HPDE6-E6E7 (cell line): ENCODE measurements around the gene DAGLA.
"Not testable (repeated sequence)": the region's sequence is repeated elsewhere in the genome, so short reads cannot be mapped to it uniquely, and the experiment has no call there.

ENCODE experiments used
- DNase-seq: peaks from one replicate; pipeline ENCODE4 v3.0.0; 2011; ENCODE audit warnings: missing footprints; ENCODE audit errors: extremely low spot score

DAGLA gene, protein sequence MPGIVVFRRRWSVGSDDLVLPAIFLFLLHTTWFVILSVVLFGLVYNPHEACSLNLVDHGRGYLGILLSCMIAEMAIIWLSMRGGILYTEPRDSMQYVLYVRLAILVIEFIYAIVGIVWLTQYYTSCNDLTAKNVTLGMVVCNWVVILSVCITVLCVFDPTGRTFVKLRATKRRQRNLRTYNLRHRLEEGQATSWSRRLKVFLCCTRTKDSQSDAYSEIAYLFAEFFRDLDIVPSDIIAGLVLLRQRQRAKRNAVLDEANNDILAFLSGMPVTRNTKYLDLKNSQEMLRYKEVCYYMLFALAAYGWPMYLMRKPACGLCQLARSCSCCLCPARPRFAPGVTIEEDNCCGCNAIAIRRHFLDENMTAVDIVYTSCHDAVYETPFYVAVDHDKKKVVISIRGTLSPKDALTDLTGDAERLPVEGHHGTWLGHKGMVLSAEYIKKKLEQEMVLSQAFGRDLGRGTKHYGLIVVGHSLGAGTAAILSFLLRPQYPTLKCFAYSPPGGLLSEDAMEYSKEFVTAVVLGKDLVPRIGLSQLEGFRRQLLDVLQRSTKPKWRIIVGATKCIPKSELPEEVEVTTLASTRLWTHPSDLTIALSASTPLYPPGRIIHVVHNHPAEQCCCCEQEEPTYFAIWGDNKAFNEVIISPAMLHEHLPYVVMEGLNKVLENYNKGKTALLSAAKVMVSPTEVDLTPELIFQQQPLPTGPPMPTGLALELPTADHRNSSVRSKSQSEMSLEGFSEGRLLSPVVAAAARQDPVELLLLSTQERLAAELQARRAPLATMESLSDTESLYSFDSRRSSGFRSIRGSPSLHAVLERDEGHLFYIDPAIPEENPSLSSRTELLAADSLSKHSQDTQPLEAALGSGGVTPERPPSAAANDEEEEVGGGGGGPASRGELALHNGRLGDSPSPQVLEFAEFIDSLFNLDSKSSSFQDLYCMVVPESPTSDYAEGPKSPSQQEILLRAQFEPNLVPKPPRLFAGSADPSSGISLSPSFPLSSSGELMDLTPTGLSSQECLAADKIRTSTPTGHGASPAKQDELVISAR

DNA sequence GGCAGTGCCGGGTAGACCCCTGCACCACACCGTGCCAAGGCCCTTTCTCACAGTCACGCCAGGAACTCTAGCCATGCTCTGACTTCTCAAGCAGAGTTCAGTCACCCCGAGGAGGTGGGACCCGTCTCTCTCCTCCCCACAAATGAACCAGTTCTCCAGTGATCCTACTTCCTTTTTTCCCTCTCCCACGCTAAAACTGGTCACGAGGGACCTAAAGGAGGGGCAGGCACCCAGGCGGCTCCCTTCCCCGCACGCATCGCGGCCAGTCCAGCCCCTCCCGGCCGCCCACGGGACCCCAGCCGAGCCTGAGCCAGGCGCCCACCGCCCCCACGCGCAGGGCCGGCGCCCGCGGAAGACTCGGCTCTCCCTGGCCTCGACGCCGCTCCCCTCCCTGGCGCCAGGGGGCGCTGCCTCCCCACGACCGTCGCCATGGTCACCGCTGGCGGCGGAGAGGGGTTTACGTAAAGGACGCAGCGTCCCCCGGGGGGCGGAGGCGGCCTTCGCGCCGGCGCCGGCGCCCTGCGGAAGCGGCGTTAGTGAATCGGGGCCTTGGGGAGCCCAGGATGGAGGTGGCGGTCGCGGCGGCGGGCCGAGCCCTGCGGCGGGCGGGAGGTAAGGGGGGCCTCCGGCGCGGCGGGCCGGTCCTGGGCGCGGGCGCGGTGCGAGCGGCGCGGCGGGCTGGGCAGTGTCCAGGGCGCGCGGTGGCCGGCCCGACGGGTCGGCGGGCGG, at the start of gene DAGLA:
Gene DAGLA, plus strand, starts transcription at position 499 of the 729 bp plus-strand sequence. CDS start 39,765 bp downstream, outside the sequence.
- DNase-seq, result no peak

GRCh38 chr11:61632096-61632495, 48.1 kb upstream of the DAGLA start:
- no peak for DNase-seq

DNA sequence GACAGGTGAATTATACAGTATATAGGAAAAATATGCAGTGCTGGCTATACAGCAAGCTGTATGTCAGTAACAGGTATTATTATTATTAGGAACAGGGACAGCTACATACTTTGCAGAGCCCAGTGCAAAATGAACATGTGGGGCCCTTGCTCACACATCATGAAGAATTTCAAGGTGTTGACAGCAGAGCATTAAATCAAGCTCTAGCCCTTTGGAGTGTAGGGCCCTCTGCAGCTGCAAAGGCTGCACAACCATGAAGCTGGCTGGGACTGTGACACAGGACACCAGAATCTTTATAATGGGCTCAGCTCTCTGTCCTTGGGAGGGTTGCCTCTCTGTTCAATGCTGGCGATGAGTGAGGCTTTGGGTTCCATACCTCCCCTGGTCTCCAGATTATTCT, 44.9 kb upstream of the DAGLA start:
- no peak for DNase-seq

DNA sequence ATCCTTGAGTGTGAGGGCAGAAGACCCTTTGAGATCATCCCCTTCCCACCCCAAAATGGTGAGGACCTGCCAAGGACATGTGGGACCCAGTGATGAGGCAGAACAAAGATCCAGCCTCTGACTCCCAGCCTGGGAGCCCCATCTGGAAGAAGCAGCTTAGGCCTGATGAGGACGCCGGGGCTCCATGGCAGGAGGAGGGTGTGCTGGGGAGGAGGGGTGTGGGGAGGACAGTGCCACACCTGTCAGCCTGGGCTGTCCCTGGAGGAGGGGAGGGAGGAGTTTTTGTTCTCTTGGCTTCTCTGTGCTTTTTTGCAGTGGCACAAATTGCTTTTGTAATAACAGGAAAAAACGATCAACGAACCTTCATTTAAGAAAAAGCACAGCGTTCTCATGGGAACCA, 44.4 kb upstream of the DAGLA start:
- no peak for DNase-seq

GRCh38 chr11:61636676-61637075, 43.5 kb upstream of the DAGLA start:
- DNase-seq, result no peak

DNA sequence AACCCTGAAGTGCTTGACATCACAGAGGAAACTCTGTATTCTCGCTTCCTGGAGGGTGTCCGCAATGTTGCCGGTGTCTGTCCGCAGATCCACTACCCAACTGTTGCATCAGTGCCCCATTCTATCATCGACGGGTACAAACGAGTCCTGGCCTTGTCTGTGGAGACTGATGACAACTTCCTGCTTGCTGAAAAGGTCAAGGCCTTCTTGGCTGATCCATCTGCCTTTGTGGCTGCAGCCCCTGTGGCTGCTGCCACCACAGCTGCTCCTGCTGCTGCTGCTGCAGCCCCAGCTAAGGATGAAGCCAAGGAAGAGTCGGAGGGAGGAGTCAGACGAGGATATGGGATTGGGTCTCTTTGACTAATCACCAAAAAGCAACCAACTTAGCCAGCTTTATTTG, 42.9 kb upstream of the DAGLA start:
- DNase-seq, result no peak

DNA sequence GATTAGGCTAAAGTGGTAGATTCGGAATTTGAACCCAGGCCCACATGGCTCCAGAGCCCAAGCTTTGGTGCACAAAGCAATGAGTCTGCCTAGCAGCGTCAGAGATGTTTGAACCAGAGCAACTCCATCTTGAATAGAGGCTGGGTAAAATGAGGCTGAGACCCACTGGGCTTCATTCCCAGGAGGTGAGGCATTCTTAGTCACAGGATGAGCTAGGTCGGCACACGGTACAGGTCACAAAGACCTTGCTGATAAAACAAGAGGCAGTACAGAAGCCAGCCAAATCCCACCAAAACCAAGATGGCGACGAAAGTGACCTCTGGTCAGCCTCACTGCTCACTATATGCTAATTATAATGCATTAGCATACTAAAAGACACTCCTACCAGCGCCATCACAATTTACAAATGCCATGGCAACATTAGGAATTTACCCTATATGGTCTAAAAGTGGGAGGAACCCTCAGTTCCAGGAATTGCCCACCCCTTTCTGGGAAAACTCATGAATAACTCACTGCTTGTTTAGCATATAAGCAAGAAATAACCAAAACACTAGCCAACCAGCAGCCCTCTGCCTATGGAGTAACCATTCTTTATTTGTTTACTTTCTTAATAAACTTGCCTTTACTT, 40.3 kb upstream of the DAGLA start:
- DNase-seq, result no peak

- no peak for DNase-seq
Observed at GRCh38 chr11:61642162-61642561, 38.0 kb upstream of the DAGLA start.

- no peak for DNase-seq
Observed at GRCh38 chr11:61645179-61645868, 34.9 kb upstream of the DAGLA start.

- no peak for DNase-seq
Observed at GRCh38 chr11:61647529-61647928, 32.7 kb upstream of the DAGLA start.

DNA sequence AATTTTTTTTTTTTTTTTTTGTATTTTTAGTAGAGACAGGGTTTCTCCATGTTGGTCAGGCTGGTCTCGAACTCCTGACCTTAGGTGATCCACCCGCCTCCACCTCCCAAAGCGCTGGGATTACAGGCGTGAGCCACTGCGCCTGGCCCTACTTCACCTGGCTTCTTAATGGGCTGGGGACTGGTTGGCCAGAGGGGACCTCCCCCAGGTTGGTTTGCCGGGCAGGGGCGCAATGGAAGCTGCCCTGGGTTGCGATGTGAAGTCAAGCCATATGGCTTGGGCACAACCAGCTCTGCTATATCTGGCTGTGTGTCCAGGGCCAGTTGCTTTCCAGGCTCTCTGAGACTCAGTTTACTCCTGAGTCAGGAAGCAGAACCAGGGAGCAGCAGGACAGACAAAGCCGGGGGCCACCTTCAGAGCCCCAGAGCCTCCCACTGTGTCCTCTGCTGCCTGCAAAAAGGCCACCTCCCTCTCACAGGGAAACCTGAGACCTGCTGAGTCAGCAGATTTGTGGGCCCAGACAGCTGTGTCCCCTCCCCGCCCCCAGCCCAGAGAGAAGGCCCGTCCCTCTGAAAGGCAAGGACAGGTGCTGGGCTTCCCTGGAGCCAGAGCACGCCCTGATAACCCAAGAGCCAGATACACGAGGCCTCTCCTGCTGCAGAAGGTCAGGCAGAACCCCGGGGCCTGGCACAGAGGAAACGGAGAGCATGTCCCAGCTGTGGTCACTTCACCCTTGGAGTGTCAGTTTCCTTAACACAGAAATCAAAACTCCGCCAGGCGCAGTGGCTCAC, 29.2 kb upstream of the DAGLA start:
- DNase-seq, result no peak

- DNase-seq, result no peak
Observed at GRCh38 chr11:61652135-61652534, 28.1 kb upstream of the DAGLA start.

- DNase-seq, result no peak
Observed at GRCh38 chr11:61654397-61654829, 25.8 kb upstream of the DAGLA start.

DNA sequence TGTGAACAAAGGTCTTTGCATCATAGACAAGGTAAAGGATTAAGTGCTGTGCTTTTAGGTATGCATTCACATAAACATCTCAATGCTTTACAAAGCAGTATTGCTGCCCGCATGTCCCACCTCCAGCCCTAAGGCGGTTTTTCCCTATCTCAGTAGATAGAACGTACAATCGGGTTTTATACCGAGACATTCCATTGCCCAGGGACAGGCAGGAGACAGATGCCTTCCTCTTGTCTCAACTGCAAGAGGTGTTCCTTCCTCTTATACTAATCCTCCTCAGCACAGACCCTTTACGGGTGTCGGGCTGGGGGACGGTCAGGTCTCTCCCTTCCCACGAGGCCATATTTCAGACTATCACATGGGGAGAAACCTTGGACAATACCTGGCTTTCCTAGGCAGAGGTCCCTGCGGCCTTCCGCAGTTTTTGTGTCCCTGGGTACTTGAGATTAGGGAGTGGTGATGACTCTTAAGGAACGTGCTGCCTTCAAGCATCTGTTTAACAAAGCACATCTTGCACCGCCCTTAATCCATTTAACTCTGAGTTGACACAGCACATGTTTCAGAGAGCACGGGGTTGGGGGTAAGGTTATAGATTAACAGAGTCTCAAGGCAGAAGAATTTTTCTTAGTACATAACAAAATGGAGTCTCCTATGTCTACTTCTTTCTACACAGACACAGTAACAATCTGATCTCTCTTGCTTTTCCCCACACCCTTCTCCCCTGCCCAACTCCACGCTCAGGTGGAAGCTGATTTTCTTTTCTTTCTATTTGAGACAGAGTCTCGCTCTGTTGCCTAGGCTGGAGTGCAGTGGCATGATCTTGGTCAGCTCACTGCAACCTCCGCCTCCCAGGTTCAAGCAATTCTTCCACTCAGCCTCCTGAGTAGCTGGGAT, 24.7 kb upstream of the DAGLA start:
- DNase-seq, result not testable (repeated sequence)

GRCh38 chr11:61656347-61657077, 23.7 kb upstream of the DAGLA start:
- no peak for DNase-seq

GRCh38 chr11:61657566-61658290, 22.5 kb upstream of the DAGLA start:
- DNase-seq, result no peak

DNA sequence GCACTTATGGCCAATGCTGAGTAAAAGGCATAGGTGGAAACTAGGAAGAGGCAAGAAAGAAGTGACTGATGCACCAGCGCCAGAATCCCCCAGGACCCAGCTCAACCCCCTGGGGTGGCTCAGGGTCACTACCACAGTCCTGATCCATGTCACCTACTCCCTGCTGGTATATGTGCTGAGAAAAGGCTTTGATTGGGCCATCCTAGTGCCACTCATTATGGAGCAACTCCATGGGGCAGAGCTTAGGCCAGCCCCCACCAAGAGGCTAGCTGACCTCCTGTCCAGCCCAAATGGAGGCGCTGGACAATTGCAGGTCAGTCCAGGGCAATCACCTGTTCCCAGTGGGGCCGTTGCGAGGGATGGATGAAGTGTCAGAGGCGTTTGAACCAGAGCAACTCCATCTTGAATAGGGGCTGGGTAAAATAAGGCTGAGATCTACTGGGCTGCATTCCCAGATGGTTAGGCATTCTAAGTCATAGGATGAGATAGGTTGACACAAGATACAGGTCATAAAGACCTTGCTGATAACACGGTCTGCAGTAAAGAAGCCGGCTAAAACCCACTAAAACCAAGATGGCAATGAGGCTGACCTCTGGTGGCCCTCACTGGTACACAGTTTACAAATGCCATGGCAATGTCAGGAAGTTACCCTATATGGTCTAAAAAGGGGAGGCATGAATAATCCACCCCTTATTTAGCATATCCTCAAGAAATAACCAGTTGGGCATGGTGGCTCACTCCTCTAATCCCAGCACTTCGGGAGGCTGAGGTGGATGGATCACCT, 20.6 kb upstream of the DAGLA start:
- no peak for DNase-seq
